ENCODE measurements around the gene ALMS1. TPM values are rescaled to one million over a fixed set of nuclear protein-coding genes. Genes with fewer than 3 reads are reported as not detected.
"Not testable (repeated sequence)": the region's sequence is repeated elsewhere in the genome, so short reads cannot be mapped to it uniquely, and the experiment has no call there.

ALMS1 gene
- total and polyA plus RNA-seq, 2 donors (not counting 3 experiments of a cell fraction or from before 2014, with no cell fraction given) = 5.7 to 15.4 TPM

DNA sequence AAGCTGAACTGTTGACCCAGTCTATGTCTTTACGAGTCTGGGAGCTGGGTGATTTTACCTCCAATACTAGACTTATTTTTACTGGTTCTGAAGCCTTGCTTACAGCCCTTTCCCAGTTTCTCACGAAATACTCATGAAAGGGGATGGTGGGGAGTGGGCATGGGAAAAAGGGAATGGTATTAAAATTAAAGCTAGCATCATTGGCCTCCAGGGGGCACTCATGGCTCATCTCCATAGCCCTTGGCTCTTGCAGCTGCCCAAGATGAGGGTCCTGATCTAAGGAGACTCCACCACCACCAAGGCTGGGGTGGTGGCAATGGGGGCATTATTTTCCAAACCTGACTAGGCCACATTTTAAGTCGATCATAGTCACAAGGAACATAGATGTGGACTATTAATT lies 234.3 kb downstream of the ALMS1 start:
- H3K79me2 ChIP-seq (ENCODE audit: control insufficient read depth, insufficient read depth, low read length); H3K9ac ChIP-seq (replicated peaks; ENCODE audit: extremely low read depth, insufficient read depth, low read length); intact Hi-C loops (cut with micrococcal nuclease); H2AFZ ChIP-seq (ENCODE audit: low read depth, low read length); H3K27me3 ChIP-seq (ENCODE audit: control insufficient read depth in 2 of 2, insufficient read depth in 2 of 2, low read length in 2 of 2); H3K27ac ChIP-seq (ENCODE audit: insufficient read depth, low read depth, low read length); BruUV-seq (replicated peaks); H3K4me2 ChIP-seq (ENCODE audit: insufficient read depth, low read length); H4K20me1 ChIP-seq (replicated peaks; ENCODE audit: control insufficient read depth, extremely low read depth, insufficient read depth, low read length); H3K9me3 ChIP-seq (replicated peaks; ENCODE audit: control insufficient read depth, insufficient read depth, low read length); H3K4me3 ChIP-seq (replicated peaks in 1 of 3; ENCODE audit: insufficient read depth in 1 of 3, low read depth in 1 of 3, low read length in 3 of 3); dilution Hi-C loops (cut with MboI; ENCODE audit: extremely low pct_ligation_motif_present, low sequenced_read_pairs); H3K4me1 ChIP-seq (ENCODE audit: control insufficient read depth, extremely low read depth, insufficient read depth, low read length); POLR2A ChIA-PET; H3K9me1 ChIP-seq (replicated peaks; ENCODE audit: control insufficient read depth, extremely low read depth, insufficient read depth, low read length); H3K36me3 ChIP-seq (ENCODE audit: control insufficient read depth in 2 of 2, extremely low read depth in 1 of 2, insufficient read depth in 2 of 2, low read length in 2 of 2): not testable (repeated sequence)
- DNase-seq (ENCODE audit: low read depth, low spot score) = peak; percentile 28
- CTCF ChIA-PET = interaction anchor here (1.0 to 1.4 kb wide), 3 partner anchors 10 to 16 kb away, joined by 3 to 6 read pairs (median 5); no protein-coding TSS in a partner anchor
- peak; percentile 58 for FAIRE-seq
- TF ChIP-seq CTCF (IDR thresholded peaks at IDR 0.05; ENCODE audit: extremely low read depth in 1 of 2, insufficient read depth in 1 of 2, low read depth in 1 of 2, low read length in 2 of 2) = peak; percentile 11 to 39

DNA sequence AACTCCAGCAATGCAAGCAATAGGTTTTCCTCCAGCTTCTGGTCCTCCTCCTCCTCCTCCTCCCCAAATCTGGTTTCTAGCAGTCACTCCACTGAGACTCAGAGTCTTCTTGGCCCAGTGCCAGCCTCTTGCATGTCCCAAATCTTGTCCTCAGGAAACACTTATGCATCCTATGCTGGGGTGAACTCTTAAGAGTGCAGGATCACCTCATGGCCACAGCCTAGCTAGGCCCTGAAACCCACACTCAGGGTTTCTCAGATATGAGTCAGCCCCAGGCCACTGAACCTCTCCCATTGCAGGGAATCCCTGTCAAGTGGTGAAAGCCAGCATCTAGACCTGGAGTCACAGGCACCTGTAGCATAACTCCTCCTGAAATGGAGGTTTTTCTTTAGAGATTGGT lies 238.4 kb downstream of the ALMS1 start:
- H3K9me1 ChIP-seq (replicated peaks; ENCODE audit: control insufficient read depth, extremely low read depth, insufficient read depth, low read length); dilution Hi-C loops (cut with MboI; ENCODE audit: extremely low pct_ligation_motif_present, low sequenced_read_pairs); H2AFZ ChIP-seq (ENCODE audit: low read depth, low read length); H3K27me3 ChIP-seq (ENCODE audit: control insufficient read depth in 2 of 2, insufficient read depth in 2 of 2, low read length in 2 of 2); intact Hi-C loops (cut with micrococcal nuclease); BruUV-seq (replicated peaks); H3K4me3 ChIP-seq (replicated peaks in 1 of 3; ENCODE audit: insufficient read depth in 1 of 3, low read depth in 1 of 3, low read length in 3 of 3); H3K4me1 ChIP-seq (ENCODE audit: control insufficient read depth, extremely low read depth, insufficient read depth, low read length); H3K27ac ChIP-seq (ENCODE audit: insufficient read depth, low read depth, low read length); H3K9me3 ChIP-seq (replicated peaks; ENCODE audit: control insufficient read depth, insufficient read depth, low read length); DNase-seq (ENCODE audit: low read depth, low spot score); H3K4me2 ChIP-seq (ENCODE audit: insufficient read depth, low read length); H3K9ac ChIP-seq (replicated peaks; ENCODE audit: extremely low read depth, insufficient read depth, low read length); H4K20me1 ChIP-seq (replicated peaks; ENCODE audit: control insufficient read depth, extremely low read depth, insufficient read depth, low read length); H3K79me2 ChIP-seq (ENCODE audit: control insufficient read depth, insufficient read depth, low read length); CTCF ChIA-PET; POLR2A ChIA-PET; H3K36me3 ChIP-seq (ENCODE audit: control insufficient read depth in 2 of 2, extremely low read depth in 1 of 2, insufficient read depth in 2 of 2, low read length in 2 of 2); FAIRE-seq: not testable (repeated sequence)

DNA sequence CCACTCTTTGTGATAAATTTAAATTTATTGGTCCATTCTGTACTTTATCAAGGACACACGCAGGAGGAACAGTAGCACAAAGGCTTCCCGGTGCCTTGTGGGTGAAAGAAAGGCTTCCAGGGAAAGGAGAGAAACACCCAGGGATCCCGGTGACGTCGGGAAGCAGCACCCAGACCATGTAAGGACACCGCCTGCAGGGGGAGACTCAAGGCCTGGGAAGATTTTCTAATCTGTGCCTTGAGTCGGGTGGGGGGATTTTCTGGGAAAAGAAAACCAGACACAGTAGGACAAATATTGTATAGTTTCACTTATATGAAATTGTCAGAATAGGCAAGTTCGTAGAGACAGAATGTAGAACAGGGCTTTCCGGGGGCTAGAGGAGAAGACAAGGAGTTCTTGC lies 239.0 kb downstream of the ALMS1 start:
- H3K36me3 ChIP-seq (ENCODE audit: control insufficient read depth in 2 of 2, extremely low read depth in 1 of 2, insufficient read depth in 2 of 2, low read length in 2 of 2); CTCF ChIA-PET; H3K9me1 ChIP-seq (replicated peaks; ENCODE audit: control insufficient read depth, extremely low read depth, insufficient read depth, low read length); H3K4me2 ChIP-seq (ENCODE audit: insufficient read depth, low read length); H3K27ac ChIP-seq (ENCODE audit: insufficient read depth, low read depth, low read length); H3K9me3 ChIP-seq (replicated peaks; ENCODE audit: control insufficient read depth, insufficient read depth, low read length); H3K79me2 ChIP-seq (ENCODE audit: control insufficient read depth, insufficient read depth, low read length); H3K4me3 ChIP-seq (replicated peaks in 1 of 3; ENCODE audit: insufficient read depth in 1 of 3, low read depth in 1 of 3, low read length in 3 of 3); dilution Hi-C loops (cut with MboI; ENCODE audit: extremely low pct_ligation_motif_present, low sequenced_read_pairs); H2AFZ ChIP-seq (ENCODE audit: low read depth, low read length); H3K27me3 ChIP-seq (ENCODE audit: control insufficient read depth in 2 of 2, insufficient read depth in 2 of 2, low read length in 2 of 2); H3K4me1 ChIP-seq (ENCODE audit: control insufficient read depth, extremely low read depth, insufficient read depth, low read length); DNase-seq (ENCODE audit: low read depth, low spot score); H4K20me1 ChIP-seq (replicated peaks; ENCODE audit: control insufficient read depth, extremely low read depth, insufficient read depth, low read length); BruUV-seq (replicated peaks); H3K9ac ChIP-seq (replicated peaks; ENCODE audit: extremely low read depth, insufficient read depth, low read length); intact Hi-C loops (cut with micrococcal nuclease); POLR2A ChIA-PET: not testable (repeated sequence)
- FAIRE-seq = peak; percentile 8

DNA sequence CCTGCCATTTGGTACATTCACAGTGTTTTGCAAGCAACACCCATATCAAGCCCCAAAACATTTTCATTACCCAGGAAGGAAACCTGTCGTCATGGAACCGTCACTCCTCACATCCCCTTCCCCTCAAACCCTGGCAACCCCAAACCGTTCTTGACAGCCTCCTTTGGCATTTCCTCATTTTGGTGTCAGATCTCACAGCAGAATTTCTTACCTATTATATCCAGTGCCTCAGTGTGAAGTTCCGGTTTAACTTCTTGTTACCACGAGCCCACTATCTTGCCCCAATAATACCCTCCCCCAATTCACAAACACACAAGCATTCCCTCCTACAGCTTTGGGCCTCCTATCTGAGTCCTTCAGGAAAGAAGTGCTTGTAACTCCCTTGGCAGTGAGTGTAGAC lies 240.6 kb downstream of the ALMS1 start:
- DNase-seq (ENCODE audit: low read depth, low spot score); H3K36me3 ChIP-seq (ENCODE audit: control insufficient read depth in 2 of 2, extremely low read depth in 1 of 2, insufficient read depth in 2 of 2, low read length in 2 of 2); H3K9me3 ChIP-seq (replicated peaks; ENCODE audit: control insufficient read depth, insufficient read depth, low read length); H3K27ac ChIP-seq (ENCODE audit: insufficient read depth, low read depth, low read length); H2AFZ ChIP-seq (ENCODE audit: low read depth, low read length); POLR2A ChIA-PET; CTCF ChIA-PET; H3K27me3 ChIP-seq (ENCODE audit: control insufficient read depth in 2 of 2, insufficient read depth in 2 of 2, low read length in 2 of 2); H3K4me2 ChIP-seq (ENCODE audit: insufficient read depth, low read length); intact Hi-C loops (cut with micrococcal nuclease); H3K79me2 ChIP-seq (ENCODE audit: control insufficient read depth, insufficient read depth, low read length); dilution Hi-C loops (cut with MboI; ENCODE audit: extremely low pct_ligation_motif_present, low sequenced_read_pairs); H3K9me1 ChIP-seq (replicated peaks; ENCODE audit: control insufficient read depth, extremely low read depth, insufficient read depth, low read length); H4K20me1 ChIP-seq (replicated peaks; ENCODE audit: control insufficient read depth, extremely low read depth, insufficient read depth, low read length); H3K4me3 ChIP-seq (replicated peaks in 1 of 3; ENCODE audit: insufficient read depth in 1 of 3, low read depth in 1 of 3, low read length in 3 of 3); FAIRE-seq; H3K9ac ChIP-seq (replicated peaks; ENCODE audit: extremely low read depth, insufficient read depth, low read length); H3K4me1 ChIP-seq (ENCODE audit: control insufficient read depth, extremely low read depth, insufficient read depth, low read length); BruUV-seq (replicated peaks): not testable (repeated sequence)
